HepG2 (cell line): ENCODE measurements around the gene SMPD1. TPM values are rescaled to one million over a fixed set of nuclear protein-coding genes. Genes with fewer than 3 reads are reported as not detected.

ENCODE experiments used
- BCL6 ChIP-seq: IDR thresholded peaks from 2 replicates; pipeline ENCODE4 v1.6.1; 2016; ENCODE audit warnings: missing genetic modification reagents, missing compliant biosample characterization
- ELF1 ChIP-seq: sonication (generic); formaldehyde crosslinking; IDR thresholded peaks from 2 replicates; pipeline ENCODE4 v1.4.0; 2020; ENCODE audit warnings: missing genetic modification reagents
- FOXA1 ChIP-seq, 2 experiments: fragments of 450-650 bp in 1 of 2; sonication (generic) in 1 of 2; formaldehyde crosslinking in 1 of 2; IDR thresholded peaks; 2 replicates each; pipeline versions ENCODE4 v1.4.0 to v1.6.1; 2016 to 2020; ENCODE audit warnings: missing genetic modification reagents in 1 of 2
- MAFF ChIP-seq: IDR thresholded peaks from 2 replicates; pipeline ENCODE4 v1.6.1; 2011; ENCODE audit warnings: low read depth, low read length, improper control_type of control experiment
- MATR3 ChIP-seq: sonication (generic); formaldehyde crosslinking; IDR thresholded peaks from 2 replicates; pipeline ENCODE4 v1.4.0; 2020; ENCODE audit warnings: missing genetic modification reagents
- MLLT10 ChIP-seq: sonication (generic); formaldehyde crosslinking; IDR thresholded peaks from 2 replicates; pipeline ENCODE4 v1.4.0; 2020; ENCODE audit warnings: missing genetic modification reagents
- NFKB2 ChIP-seq: sonication (generic); formaldehyde crosslinking; IDR thresholded peaks from 2 replicates; pipeline ENCODE4 v1.4.0; 2020; ENCODE audit warnings: missing genetic modification reagents, borderline replicate concordance
- NKX3-1 ChIP-seq: sonication (generic); formaldehyde crosslinking; IDR thresholded peaks from 2 replicates; pipeline ENCODE4 v1.5.0; 2020; ENCODE audit warnings: missing genetic modification reagents
- RAD21 ChIP-seq: fragments of 450-650 bp; formaldehyde crosslinking; IDR thresholded peaks from 2 replicates; pipeline ENCODE4 v1.5.0; 2020; ENCODE audit warnings: mild to moderate bottlenecking
- TBL1XR1 ChIP-seq: fragments of 150-350 bp; IDR thresholded peaks from 2 replicates; pipeline ENCODE4 v1.6.1; 2014; ENCODE audit warnings: borderline replicate concordance, low read length; ENCODE audit not compliant: partially characterized antibody
- TCF7 ChIP-seq: sonication (generic); IDR thresholded peaks from 2 replicates; pipeline ENCODE4 v1.6.1; 2016; ENCODE audit warnings: antibody characterized with exemption, low read depth
- ZFP41 ChIP-seq: sonication (generic); formaldehyde crosslinking; IDR thresholded peaks from 2 replicates; pipeline ENCODE4 v1.4.0; 2020; ENCODE audit warnings: mild to moderate bottlenecking, missing genetic modification reagents, borderline replicate concordance
- ZFX ChIP-seq: sonication (generic); formaldehyde crosslinking; IDR thresholded peaks from 2 replicates; pipeline ENCODE4 v1.4.0; 2020; ENCODE audit warnings: mild to moderate bottlenecking, low read depth, missing genetic modification reagents, moderate library complexity
- ZFY ChIP-seq: sonication (generic); formaldehyde crosslinking; IDR thresholded peaks from 2 replicates; pipeline ENCODE4 v1.4.0; 2020; ENCODE audit warnings: missing genetic modification reagents
- ZNF138 ChIP-seq: sonication (generic); formaldehyde crosslinking; IDR thresholded peaks from 2 replicates; pipeline ENCODE4 v1.5.0; 2020; ENCODE audit warnings: mild to moderate bottlenecking, low read depth, missing genetic modification reagents
- ZNF207 ChIP-seq: fragments of 450-650 bp; IDR thresholded peaks from 2 replicates; pipeline ENCODE4 v1.6.1; 2016; ENCODE audit warnings: antibody characterized with exemption, borderline replicate concordance
- ZNF275 ChIP-seq: sonication (generic); formaldehyde crosslinking; IDR thresholded peaks from 2 replicates; pipeline ENCODE4 v1.8.0; 2022; ENCODE audit warnings: missing genetic modification reagents, mild to moderate bottlenecking, inconsistent platforms, borderline replicate concordance
- ZNF343 ChIP-seq: sonication (generic); formaldehyde crosslinking; IDR thresholded peaks from 2 replicates; pipeline ENCODE4 v1.4.0; 2020; ENCODE audit warnings: mild to moderate bottlenecking, missing genetic modification reagents
- ZNF441 ChIP-seq: sonication (generic); formaldehyde crosslinking; IDR thresholded peaks from 2 replicates; pipeline ENCODE4 v1.7.0; 2021; ENCODE audit warnings: missing genetic modification reagents, borderline replicate concordance
- ZNF703 ChIP-seq: sonication (generic); formaldehyde crosslinking; IDR thresholded peaks from 2 replicates; pipeline ENCODE4 v1.5.1; 2020; ENCODE audit warnings: missing genetic modification reagents, mild to moderate bottlenecking, moderate library complexity, borderline replicate concordance
- ZNF816 ChIP-seq: sonication (generic); formaldehyde crosslinking; IDR thresholded peaks from 2 replicates; pipeline ENCODE4 v1.8.0; 2022; ENCODE audit warnings: missing genetic modification reagents, mild to moderate bottlenecking, borderline replicate concordance
- ZSCAN29 ChIP-seq: sonication (generic); formaldehyde crosslinking; conservative IDR thresholded peaks from 2 replicates; pipeline ENCODE4 v1.4.0; 2020; ENCODE audit warnings: mild to moderate bottlenecking, missing genetic modification reagents
- polyA plus RNA-seq, 8 experiments: library from polyadenylated mRNA; depleted of rRNA in 3 of 8; stranded (reverse) in 7 of 8; unstranded in 1 of 8; fragments of >200 nt; fragmentation: Illumina TruSeq in 4 of 8; extraction: Trizol in 4 of 8; gene quantifications; 2 replicates each; pipeline versions ENCODE4 v1.2.1 to v1.2.3, GENCODE V29; 2011 to 2016; ENCODE audit warnings: low read depth in 4 of 8, missing spikeins in 1 of 8, mixed read lengths in 1 of 8; ENCODE audit not compliant: insufficient read depth in 1 of 8
- total RNA-seq, 5 experiments: library from RNA; depleted of rRNA; stranded (reverse); fragments of >200 nt; fragmentation: Illumina TruSeq; extraction: Trizol; gene quantifications; 2 replicates each; pipeline ENCODE4 v1.2.3, GENCODE V29; 2016; ENCODE audit warnings: low read depth in 1 of 5
- TF ChIP-seq, protein P1 (sequence below): IDR thresholded peaks from 2 replicates; pipeline ENCODE4 v1.6.1; 2012; ENCODE audit warnings: inconsistent platforms
- TF ChIP-seq, protein P2 (sequence below): sonication (generic); formaldehyde crosslinking; IDR thresholded peaks from 2 replicates; pipeline ENCODE4 v1.5.0; 2020; ENCODE audit warnings: mild to moderate bottlenecking, missing genetic modification reagents
- TF ChIP-seq, protein P3 (sequence below), 2 experiments: sonication (generic) in 1 of 2; formaldehyde crosslinking in 1 of 2; IDR thresholded peaks; 2 replicates each; pipeline versions ENCODE4 v1.5.1 to v1.6.1; 2011 to 2020; ENCODE audit warnings: borderline replicate concordance in 1 of 2, low read depth in 1 of 2, low read length in 1 of 2, mild to moderate bottlenecking in 1 of 2, missing genetic modification reagents in 1 of 2, moderate library complexity in 1 of 2

SMPD1 gene
- total and polyA plus RNA-seq, 2 of the 13 experiments (the other 11 are each of a cell fraction or from before 2014, with no cell fraction given), result 6.3 to 8.4 TPM

GRCh38 chr11:6438979-6439571 is 48.8 kb downstream of the SMPD1 start (continued):
- no peak for TF ChIP-seq MLLT10 (CRISPR knock-in tag)
- TF ChIP-seq, protein P1, sequence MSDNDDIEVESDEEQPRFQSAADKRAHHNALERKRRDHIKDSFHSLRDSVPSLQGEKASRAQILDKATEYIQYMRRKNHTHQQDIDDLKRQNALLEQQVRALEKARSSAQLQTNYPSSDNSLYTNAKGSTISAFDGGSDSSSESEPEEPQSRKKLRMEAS, result peak; percentile 53; the same call in 1 of the 2 replicates
- no peak for TF ChIP-seq ZFX
- TF ChIP-seq ZSCAN29, result no peak
- no peak for TF ChIP-seq MATR3
- TF ChIP-seq ZNF207, result no peak
- no peak for TF ChIP-seq ZNF343 (CRISPR knock-in tag)
- TF ChIP-seq, protein P2, sequence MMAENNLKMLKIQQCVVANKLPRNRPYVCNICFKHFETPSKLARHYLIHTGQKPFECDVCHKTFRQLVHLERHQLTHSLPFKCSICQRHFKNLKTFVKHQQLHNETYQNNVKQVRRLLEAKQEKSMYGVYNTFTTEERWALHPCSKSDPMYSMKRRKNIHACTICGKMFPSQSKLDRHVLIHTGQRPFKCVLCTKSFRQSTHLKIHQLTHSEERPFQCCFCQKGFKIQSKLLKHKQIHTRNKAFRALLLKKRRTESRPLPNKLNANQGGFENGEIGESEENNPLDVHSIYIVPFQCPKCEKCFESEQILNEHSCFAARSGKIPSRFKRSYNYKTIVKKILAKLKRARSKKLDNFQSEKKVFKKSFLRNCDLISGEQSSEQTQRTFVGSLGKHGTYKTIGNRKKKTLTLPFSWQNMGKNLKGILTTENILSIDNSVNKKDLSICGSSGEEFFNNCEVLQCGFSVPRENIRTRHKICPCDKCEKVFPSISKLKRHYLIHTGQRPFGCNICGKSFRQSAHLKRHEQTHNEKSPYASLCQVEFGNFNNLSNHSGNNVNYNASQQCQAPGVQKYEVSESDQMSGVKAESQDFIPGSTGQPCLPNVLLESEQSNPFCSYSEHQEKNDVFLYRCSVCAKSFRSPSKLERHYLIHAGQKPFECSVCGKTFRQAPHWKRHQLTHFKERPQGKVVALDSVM, result no peak
- TF ChIP-seq ZFY (CRISPR knock-in tag), result no peak
- no peak for TF ChIP-seq ZNF441 (CRISPR knock-in tag)
- TF ChIP-seq RAD21, result peak; percentile 67
- TF ChIP-seq TCF7, result no peak
- no peak for TF ChIP-seq ZFP41
- TF ChIP-seq TBL1XR1, result no peak
- TF ChIP-seq NKX3-1 (CRISPR knock-in tag), result no peak
- TF ChIP-seq, protein P3, sequence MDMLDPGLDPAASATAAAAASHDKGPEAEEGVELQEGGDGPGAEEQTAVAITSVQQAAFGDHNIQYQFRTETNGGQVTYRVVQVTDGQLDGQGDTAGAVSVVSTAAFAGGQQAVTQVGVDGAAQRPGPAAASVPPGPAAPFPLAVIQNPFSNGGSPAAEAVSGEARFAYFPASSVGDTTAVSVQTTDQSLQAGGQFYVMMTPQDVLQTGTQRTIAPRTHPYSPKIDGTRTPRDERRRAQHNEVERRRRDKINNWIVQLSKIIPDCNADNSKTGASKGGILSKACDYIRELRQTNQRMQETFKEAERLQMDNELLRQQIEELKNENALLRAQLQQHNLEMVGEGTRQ (IDR thresholded peaks at IDR 0.05; ENCODE audit: low read depth, low read length), result no peak
- TF ChIP-seq, protein P3 (CRISPR knock-in tag; IDR thresholded peaks at IDR 0.05; ENCODE audit: borderline replicate concordance), result no peak
- no peak for TF ChIP-seq ZNF703 (CRISPR knock-in tag)
- no peak for TF ChIP-seq FOXA1 (IDR thresholded peaks at IDR 0.05)
- TF ChIP-seq FOXA1 (CRISPR knock-in tag; IDR thresholded peaks at IDR 0.05), result peak; percentile 58
- no peak for TF ChIP-seq ZNF275 (CRISPR knock-in tag)
- no peak for TF ChIP-seq MAFF
- no peak for TF ChIP-seq NFKB2 (CRISPR knock-in tag)
- TF ChIP-seq BCL6 (CRISPR knock-in tag), result no peak
- no peak for TF ChIP-seq ZNF816 (CRISPR knock-in tag)
- no peak for TF ChIP-seq ZNF138 (CRISPR knock-in tag)
- peak; percentile 20; the same call in 1 of the 2 replicates for TF ChIP-seq ELF1 (CRISPR knock-in tag)
